ENCODE results near the gene TBC1D28.
"Not testable (repeated sequence)": the region's sequence is repeated elsewhere in the genome, so short reads cannot be mapped to it uniquely, and the experiment has no call there.

The TBC1D28 gene

DNA sequence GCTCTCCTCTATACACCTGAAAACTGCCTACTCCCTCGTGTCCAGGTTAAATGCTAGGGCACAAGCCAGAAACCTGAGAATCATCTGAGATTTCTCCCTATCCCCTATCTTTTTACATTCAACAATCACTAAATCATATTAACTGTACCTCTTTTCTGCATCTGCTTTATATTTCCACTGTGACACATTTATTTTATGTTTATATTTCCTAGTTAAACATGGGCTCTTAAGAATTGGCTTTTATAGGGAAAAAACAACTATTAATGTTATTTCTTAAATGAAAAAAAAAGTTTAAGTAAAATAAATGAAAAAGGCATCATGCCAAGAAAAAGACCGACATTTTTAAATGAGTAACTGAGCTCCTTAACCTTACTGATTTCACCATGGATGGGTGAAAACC lies 26.6 kb downstream of the TBC1D28 start:
- DNase-seq (ENCODE audit: low read depth, low spot score), result not testable (repeated sequence)

DNA sequence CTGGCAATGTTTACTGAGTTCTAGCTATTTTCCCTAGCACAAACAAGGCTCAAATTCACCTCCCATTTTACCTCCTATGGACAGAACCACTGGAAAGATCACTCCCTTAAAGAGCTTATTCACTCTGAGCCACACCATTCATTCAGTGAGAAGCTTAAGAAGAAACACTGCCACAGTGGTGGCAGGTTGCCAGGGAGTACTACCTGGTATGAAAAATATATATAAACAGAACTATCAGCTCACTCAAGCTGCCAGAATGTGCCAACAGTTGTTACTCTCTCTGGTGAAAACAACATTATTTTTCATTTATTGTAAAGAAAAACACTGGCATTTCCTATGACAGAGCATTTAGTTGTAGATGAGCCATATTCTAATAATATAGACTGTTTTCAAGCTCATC lies 31.2 kb downstream of the TBC1D28 start:
- DNase-seq (ENCODE audit: low read depth, low spot score), result not testable (repeated sequence)

DNA sequence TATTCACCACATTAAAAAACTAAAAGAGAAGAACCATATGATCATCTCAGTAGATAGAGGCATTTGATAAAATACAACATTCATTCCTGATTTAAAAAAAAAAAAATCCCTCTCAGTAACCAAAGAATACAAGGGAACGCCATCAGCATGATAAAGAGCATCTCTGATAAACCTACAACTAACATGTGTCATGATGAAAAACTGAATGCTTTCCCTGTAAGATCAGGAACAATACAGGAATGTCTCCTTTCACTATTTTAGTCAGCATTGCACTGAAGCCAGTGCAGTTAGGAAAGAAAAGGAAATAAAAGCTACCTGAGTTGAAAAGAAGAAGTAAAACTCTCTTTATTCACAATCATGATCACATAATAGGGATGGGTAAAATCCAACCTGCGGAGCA lies 51.1 kb downstream of the TBC1D28 start:
- DNase-seq (ENCODE audit: low read depth, low spot score), result not testable (repeated sequence)

Measured in activated CD4-positive, CD25-positive, alpha-beta regulatory T cell treated with anti-CD3 and anti-CD28 coated beads, Interleukin-2, amount 50 U/mL, for 16 hours (primary cell).